ENCODE measurements around the gene ZNF512B.

The ZNF512B gene

GRCh38 chr20:63942250-63942951 lies 27.3 kb downstream of the ZNF512B start:
- no peak for TF ChIP-seq CTCF (IDR thresholded peaks at IDR 0.05; ENCODE audit: insufficient read depth, low read length, missing control alignments)
- ChIA-PET CTCF (no interaction called here), POLR2A (no interaction called here)
- H3K4me3 ChIP-seq (ENCODE audit: low read depth, low read length) = no peak overlapping the region
- DNase-seq (ENCODE audit: low read depth, low spot score) = no peak

- TF ChIP-seq CTCF (IDR thresholded peaks at IDR 0.05; ENCODE audit: insufficient read depth, low read length, missing control alignments) = no peak
- ChIA-PET CTCF (no interaction called here), POLR2A (no interaction called here)
- no peak for DNase-seq (ENCODE audit: low read depth, low spot score)
- H3K4me3 ChIP-seq (ENCODE audit: low read depth, low read length) = no peak overlapping the region
These were observed 28.2 kb downstream of the ZNF512B start for GRCh38 chr20:63941282-63942081.

- H3K4me3 ChIP-seq (ENCODE audit: low read depth, low read length) = no peak overlapping the region
- CTCF ChIA-PET = no interaction called here
These were observed 29.1 kb downstream of the ZNF512B start for GRCh38 chr20:63940472-63941266.

GRCh38 chr20:63940071-63940471 lies 29.7 kb downstream of the ZNF512B start:
- DNase-seq (ENCODE audit: low read depth, low spot score) = no peak
- no peak for TF ChIP-seq CTCF (IDR thresholded peaks at IDR 0.05; ENCODE audit: insufficient read depth, low read length, missing control alignments)
- ChIA-PET CTCF (no interaction called here), POLR2A (no interaction called here)
- H3K4me3 ChIP-seq (ENCODE audit: low read depth, low read length) = no peak overlapping the region

More at GRCh38 chr20:63940472-63941266, 29.1 kb downstream of the ZNF512B start:
- POLR2A ChIA-PET = no interaction called here
- DNase-seq (ENCODE audit: low read depth, low spot score) = no peak
- TF ChIP-seq CTCF (IDR thresholded peaks at IDR 0.05; ENCODE audit: insufficient read depth, low read length, missing control alignments) = no peak

- CTCF ChIA-PET = no interaction called here
- TF ChIP-seq CTCF (IDR thresholded peaks at IDR 0.05; ENCODE audit: insufficient read depth, low read length, missing control alignments) = no peak
- POLR2A ChIA-PET = no interaction called here
- DNase-seq (ENCODE audit: low read depth, low spot score) = no peak
- no peak overlapping the region for H3K4me3 ChIP-seq (ENCODE audit: low read depth, low read length)
These were observed 30.4 kb downstream of the ZNF512B start for GRCh38 chr20:63939061-63939935.

All from AG04449 (cell line).